Ammon's horn (tissue), 1 donor: ENCODE results near the gene CREM.
"Not testable (repeated sequence)": the region's sequence is repeated elsewhere in the genome, so short reads cannot be mapped to it uniquely, and the experiment has no call there.

Experiments
- DNase-seq: peaks from one replicate; pipeline ENCODE4 v3.0.0-alpha.2; 2016; ENCODE audit warnings: low spot score

Gene CREM

GRCh38 chr10:35194906-35195305, 68.3 kb downstream of the CREM start:
- DNase-seq: no peak

DNA sequence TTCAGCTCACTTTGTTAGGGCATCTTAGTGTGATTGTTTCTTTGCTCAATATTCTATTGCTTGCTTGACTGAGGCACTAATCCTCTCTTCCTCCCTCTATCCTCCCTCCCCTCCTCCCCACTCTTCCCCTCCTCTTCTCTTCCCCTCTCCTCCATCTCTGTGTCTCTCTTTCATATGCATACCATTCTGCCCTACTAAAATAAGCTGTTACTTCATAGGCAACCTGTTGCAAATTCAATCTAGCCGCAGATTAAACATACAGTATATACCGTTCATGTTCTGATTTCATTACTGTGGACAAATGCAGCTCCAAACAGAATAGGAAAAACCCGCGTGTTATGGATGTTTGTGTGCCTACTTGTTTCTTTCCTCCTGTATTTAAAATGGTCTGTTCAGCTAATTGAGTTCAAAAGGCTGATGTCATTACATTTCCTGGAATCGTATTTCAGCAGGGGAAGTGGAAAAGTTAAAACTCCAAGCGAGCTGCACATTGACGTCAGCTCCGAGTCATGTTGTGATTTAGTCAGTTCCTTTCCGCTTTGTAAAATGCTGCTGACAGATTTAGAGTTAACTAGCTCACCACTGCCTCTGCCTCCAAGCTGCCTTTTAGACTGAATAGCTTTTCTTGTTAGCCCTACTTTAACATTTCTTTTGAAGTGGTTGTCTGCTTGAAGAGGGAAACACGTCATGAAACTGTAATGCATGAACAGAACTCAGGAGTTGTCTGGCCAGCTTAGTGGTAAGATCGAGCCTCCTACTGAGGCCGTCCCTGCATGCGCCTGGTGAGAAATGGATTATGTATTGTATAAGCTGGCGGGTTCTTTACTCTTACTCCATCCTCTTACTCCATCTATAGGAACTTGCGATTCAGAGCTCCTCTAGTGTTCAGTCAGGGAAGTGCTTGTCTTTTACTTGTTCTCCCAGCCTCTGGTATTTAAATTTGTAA, 69.0 kb downstream of the CREM start:
- peak; percentile 84 for DNase-seq

DNA sequence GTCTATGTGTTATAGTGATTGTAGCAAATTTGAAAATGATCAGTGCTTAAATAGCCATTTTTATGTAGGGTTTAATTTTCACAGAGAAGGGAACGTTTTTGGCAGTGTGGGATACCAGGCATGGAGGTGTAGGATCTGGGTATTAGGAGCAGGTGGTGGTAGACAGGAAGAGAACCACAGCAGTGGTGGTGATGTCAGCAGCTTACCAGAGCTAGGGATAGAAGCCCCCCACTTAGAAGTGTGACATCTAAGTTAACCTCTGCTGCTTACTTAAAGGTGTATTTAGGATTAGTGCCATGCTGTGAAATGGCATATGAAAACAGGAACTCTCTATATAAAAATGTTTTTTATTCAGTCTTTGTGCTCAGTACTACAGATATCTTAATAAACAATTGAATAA, 73.8 kb downstream of the CREM start:
- no peak for DNase-seq

DNA sequence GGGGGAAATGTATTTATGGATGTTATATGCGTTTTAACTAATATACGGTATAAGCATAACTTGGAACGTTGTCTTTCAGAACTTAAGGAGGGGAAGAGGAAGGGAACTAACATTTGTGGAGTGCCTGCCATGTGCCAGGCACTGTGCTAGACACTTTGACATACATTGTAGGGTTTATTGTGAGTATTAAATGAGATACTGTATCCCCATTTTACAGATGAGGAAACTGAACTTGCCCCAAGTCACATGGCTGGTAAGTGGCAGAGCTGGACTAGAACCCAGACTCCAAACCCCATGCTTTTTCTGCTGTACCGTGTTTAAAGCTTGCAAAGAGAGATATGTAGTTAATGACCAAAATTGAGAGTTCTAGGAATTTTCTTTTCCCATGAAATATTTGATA, 74.6 kb downstream of the CREM start:
- no peak for DNase-seq

GRCh38 chr10:35202050-35202449, 75.4 kb downstream of the CREM start:
- no peak for DNase-seq

DNA sequence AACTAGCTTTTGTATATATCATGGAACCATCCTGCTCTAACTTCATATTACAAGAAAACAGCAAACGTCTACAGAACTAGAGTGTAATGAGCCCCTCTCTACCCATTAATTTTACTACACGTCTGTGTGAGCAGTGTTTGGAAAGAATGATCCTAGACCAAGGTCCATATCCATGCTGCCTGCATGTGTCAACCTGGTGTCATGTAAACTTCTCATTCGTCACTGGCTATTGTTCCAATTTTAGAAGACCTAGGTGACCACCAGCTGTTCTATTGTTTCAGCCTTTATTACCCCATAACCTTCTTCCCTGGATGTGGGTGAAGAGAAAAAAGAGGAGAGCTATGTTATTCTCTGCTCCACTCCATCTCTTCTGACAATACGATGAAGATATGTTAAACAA, 77.1 kb downstream of the CREM start:
- DNase-seq: no peak

DNA sequence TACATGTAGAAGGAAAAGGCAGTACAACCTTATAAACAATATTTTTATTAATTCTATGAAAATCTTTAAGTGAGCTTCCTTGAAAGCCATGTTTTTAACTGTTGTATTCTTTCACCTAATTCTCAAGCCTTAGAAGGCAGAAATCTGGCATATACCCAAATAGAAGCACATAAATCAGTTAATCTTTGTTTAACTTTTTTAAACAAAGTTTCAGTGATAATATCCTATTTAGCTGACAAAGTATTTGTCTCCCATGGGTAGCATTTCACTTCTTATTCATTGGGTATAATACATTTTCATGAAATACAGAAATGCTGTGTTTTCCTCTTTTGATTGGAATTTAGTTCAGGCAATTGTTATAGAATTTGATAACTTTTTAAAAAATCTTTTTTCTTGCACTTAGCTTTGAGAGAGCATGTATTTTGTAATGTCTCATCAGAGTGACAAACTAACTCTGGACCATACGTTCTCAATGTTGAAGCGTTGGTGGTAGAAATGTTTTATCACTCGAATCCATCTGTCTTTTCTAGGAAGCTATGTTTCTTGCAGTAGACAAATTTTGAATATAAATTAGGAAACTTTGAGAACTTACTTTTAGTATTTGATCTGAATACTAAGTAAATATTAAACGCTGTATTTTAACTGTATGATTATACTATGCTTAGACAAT, 78.1 kb downstream of the CREM start:
- DNase-seq: no peak

GRCh38 chr10:35206274-35206673, 79.6 kb downstream of the CREM start:
- DNase-seq: no peak

DNA sequence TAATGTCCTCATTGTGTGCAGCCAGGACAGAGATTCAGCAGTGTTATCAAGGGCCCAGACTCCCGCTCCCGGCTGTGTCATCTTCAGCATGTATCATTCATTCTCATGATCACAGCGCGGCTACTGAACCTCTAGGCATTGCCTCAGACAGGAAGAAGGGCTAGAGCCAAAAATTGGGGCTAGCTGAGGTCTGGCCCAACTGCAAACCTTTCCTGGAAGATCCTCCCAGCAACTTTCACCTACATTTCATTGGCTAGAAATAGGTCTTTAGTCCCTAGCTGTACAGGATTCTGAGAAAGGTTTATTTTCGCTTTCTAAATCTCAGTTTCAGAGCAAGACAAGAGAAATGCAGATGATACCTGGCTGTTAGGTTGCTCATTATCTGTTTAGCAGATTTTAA, 81.9 kb downstream of the CREM start:
- peak; percentile 58 for DNase-seq

GRCh38 chr10:35208949-35209613, 82.4 kb downstream of the CREM start:
- peak; percentile 38 for DNase-seq

- DNase-seq: no peak
Measured at GRCh38 chr10:35210961-35211360, 84.3 kb downstream of the CREM start.

DNA sequence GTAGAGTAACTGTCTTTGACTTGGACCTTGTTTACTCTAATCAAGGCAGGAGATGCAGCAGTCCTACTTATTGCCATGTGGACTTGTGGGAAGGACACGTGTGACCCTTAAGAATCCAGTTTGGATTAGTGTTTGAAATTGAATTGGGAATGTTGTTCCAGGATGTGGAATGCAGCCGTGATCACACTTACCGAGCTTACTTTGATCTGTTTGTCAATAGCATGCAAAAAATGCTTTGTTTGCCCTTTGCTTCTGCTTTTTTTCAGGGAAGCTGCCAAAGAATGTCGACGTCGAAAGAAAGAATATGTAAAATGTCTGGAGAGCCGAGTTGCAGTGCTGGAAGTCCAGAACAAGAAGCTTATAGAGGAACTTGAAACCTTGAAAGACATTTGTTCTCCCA, 84.7 kb downstream of the CREM start:
- no peak for DNase-seq

- DNase-seq: peak; percentile 65
Measured at GRCh38 chr10:35212856-35213255, 86.2 kb downstream of the CREM start.

- DNase-seq: no peak
Measured at GRCh38 chr10:35213699-35214098, 87.1 kb downstream of the CREM start.

- DNase-seq: peak; percentile 64
Measured at GRCh38 chr10:35214607-35215020, 88.0 kb downstream of the CREM start.

DNA sequence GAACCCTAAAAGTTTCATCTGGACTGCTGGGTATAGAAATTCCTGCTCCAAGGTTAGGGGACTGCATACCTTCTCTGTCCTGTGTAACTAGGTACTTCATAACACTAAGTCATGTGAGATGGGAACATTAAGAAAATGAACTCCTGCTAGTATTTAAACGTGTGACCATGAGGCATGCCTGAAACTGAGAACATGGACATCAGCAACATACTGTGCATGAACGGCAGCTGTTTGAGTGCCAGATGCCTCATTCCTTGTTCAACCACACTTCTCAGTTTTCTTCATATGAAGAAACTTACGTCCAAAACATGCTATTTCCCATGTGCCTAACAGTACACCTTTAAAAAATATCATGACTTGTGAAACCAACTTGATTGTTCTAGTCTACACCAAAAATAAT, 88.5 kb downstream of the CREM start:
- DNase-seq: no peak

DNA sequence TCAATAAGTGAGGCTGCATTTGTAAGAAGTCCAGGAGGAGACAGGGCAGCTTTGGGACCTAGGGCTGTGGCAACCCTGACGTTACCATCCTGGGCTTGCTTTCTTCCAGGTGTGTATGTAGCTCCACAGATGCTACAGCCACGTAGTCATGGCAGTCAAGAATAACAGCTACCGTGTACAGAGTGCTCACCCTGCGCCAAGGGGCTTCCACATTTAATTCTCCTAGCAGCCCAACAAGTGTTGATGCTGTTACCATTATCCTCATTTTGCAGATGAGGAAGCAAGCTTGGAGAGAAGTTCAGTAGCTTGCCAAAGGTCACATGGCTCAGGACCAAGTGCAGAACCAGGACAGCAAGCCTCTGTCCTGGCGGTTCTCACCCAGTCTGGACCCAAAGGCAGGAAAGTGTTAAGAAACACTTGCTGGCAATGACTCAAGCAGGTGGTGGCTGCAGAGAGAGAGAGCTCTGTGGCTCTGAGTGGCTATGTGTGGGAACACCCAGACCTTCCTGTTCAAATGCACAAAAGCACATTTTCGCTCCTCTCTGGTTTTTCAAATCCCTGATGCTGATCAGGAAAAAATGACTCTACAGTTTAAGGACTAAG, 89.8 kb downstream of the CREM start:
- peak; percentile 69 for DNase-seq

GRCh38 chr10:35216956-35217355, 90.3 kb downstream of the CREM start:
- not testable (repeated sequence) for DNase-seq

DNA sequence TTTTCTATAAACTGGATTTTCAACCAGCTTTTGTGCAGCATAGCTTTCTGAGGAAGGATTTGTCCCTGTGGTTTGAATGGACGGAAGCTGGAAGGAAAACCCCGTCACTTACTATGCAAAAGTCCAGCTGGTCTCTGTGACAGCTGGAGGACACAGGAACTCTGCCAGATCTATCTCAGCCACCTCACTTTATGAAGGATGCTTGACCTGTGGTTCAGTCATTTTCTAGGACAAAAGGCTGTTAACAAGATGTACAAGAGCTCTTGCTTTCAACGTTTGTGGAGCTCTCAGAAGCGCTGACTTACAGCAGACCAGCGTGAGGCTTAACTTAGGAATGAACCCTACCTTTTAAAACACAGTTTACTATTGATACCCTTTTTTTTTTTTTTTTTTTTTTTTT, 90.8 kb downstream of the CREM start:
- DNase-seq: peak; percentile 54

- peak; percentile 92 for DNase-seq
Measured at GRCh38 chr10:35218339-35218955, 91.8 kb downstream of the CREM start.

GRCh38 chr10:35219292-35219691, 92.6 kb downstream of the CREM start:
- no peak for DNase-seq
